GM18502 (cell line): ENCODE data around the gene LRGUK.

Source experiments
- ATAC-seq: cut with Tn5 transposase; IDR thresholded peaks from one replicate; pipeline ENCODE4 v1.9.1; 2021; ENCODE audit warnings: mild to moderate bottlenecking; ENCODE audit not compliant: unreplicated experiment, poor library complexity

The LRGUK gene

DNA sequence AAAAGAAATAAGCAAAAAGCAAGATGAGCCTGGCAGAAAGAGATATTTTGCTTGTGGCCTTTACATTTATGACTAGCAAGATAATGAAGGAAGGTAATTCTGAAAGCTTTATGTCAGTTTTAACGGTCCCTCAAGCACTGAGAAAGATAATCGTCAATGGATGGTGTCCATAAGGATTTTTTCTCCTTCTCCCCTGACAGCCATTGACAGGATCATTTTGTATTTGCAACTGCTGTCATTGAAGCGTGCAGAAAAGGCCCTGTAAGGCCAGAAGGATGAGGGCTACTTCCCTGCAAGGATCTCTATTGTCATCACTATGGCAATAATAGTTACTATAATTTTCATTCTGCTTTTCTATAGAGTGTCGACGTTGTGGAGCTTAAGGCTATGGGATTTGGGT lies 994 bp upstream of the LRGUK start:
- ATAC-seq: no peak

- ATAC-seq: no peak
Measured at GRCh38 chr7:134126596-134126965, 559 bp upstream of the LRGUK start.

DNA sequence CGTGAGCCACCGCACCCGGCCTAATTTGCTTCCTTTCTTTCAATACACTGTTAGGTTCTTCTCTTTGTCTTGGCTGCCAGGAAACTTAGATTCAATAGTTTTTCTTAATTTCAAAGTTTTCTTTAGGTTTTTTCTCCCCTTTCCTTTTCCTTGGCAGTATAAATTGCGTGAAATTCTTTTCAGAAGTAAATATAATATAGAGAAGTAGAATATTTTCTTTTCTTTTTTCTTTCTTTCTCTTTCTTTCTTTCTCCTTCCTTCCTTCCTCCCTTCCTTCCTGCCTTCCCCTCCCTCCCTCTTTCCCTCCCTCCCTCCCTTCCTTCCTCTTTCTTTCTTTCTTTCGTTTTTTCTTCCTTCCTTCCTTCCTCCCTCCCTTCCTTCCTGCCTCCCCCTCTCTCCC lies 1.7 kb downstream of the LRGUK start:
- ATAC-seq: no peak

GRCh38 chr7:134129856-134130523 lies 2.9 kb downstream of the LRGUK start:
- ATAC-seq: no peak

- ATAC-seq: no peak
Measured at GRCh38 chr7:134134004-134134403, 6.9 kb downstream of the LRGUK start.

DNA sequence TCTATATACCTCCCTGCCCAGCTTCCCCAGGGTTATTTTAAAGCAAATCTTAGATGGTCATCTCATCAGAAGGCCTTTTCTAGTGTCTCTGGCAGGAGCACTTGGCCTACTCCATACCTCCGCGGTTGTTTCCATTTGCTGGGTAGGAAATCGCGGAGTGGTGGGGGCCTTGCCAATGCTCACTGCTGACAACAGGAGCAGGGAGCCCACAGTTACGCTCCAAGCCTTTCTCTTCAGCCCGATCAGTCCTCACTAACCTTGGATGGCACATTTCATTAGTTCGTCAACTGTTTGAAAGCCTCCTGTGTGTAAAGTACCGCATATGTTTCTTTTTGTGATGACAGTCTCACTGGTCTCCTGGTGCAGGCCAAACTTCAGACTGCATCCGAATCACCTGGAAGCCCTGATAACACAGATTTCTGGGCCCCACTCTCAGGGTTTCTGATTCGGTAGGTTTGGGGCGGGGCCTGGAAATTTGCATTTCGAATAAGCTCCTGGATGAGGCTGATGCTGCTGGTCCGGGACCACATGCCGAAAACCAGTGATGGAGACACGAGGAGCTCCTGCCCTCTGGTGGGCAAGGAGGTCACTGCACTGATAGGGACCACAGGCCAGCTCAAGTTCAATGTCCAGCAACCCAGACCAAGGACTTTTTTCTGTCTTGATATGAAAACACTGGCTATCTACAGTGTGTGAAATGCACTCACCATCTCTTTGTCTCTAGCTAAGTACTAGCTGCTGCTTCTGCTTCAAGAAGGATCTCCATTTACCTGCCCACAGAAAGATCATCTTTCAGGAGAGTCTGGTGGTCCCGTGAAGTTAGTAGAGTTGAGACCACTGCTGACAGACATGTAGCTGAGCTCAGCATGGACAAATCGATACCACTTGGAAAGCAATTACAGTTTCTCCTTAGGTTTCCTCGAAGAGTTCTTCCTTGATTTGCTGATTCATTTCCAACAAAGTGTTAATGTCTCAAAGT lies 14.0 kb downstream of the LRGUK start:
- peak; percentile 78 for ATAC-seq

- ATAC-seq: no peak
Measured at GRCh38 chr7:134141868-134142264, 14.7 kb downstream of the LRGUK start.

- no peak for ATAC-seq
Measured at GRCh38 chr7:134153493-134154136, 26.5 kb downstream of the LRGUK start.

DNA sequence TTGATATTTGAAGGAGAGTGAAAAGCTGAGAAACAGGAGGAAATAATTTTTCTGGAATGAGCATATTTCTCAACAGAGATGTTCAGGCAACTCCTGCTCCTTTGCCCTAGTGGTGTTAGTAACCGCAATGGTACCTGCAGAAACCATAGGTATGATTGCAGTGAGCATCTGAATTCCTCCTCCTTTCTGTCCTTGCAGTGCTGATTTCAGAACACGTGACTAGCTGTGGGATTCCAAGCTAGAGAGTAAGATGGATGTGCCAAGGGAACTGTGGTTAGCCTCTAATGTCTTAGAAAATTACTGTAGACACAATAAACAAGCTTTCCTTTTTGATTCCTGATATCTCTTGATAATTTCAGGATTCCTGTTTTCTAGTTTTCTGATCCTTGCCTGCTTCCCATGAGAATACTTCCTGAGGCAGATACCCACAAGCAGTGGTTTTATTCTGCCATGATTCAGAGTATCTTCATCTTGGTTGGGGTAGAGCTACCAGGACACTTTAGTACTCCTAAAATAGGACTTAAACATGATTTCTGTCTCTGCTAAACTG lies 27.5 kb downstream of the LRGUK start:
- no peak for ATAC-seq

DNA sequence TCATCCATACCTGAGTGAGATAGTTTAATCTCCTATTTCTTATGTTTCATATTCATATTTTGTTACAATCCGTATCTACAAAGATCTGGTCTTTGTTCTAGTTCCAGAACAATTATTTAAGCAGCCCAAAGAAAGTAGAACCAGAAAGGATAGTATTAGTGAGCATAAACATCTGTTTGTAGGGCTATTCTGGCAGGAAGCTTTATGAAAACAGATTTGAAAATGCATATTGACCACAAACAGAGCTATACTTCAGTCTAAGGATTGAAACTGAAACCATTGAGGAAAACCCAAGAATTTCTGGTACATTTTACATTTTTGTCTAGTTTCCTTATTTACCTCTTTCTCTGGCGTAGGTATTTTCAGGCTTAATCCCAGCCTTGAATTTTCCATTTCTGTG lies 28.1 kb downstream of the LRGUK start:
- ATAC-seq: no peak

DNA sequence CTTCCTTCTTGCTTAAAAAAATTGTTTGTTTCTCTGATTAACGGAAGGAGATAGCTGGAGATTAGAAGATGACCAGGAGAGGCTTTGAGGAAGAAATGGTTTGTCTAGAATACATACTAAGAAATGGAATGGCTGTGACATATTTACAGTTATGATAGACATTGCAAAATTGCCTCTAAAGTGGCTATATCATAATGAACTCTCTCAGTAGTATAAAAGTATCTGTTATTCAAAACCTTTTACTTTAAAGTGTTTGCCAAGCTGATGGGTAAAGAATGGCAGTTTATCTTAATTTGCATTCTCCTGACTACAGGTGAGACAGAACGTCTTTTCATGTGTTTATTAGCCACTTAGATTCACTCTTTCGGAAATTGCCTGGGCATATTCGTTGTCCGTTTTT lies 28.7 kb downstream of the LRGUK start:
- ATAC-seq: no peak

GRCh38 chr7:134165252-134165651 lies 38.1 kb downstream of the LRGUK start:
- no peak for ATAC-seq

DNA sequence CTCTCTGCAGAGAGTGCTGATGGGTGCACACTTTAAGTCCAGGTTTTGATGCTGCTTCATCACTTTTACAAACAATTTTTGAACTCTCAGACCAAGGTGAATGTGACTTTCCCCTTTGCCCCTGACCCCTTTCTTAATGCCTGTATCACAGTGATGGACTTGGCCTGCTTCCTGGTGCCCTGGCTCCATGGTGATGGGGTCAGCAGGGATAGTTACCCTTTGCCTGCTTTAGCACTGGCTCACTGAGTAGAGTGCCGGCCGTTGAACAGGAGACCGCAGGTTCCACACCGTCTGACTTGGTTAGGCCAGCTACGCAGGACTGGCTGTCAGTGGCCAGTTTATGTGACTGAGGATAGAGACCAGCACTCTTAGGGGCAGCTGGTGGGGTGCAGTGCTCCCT lies 40.1 kb downstream of the LRGUK start:
- ATAC-seq: no peak

DNA sequence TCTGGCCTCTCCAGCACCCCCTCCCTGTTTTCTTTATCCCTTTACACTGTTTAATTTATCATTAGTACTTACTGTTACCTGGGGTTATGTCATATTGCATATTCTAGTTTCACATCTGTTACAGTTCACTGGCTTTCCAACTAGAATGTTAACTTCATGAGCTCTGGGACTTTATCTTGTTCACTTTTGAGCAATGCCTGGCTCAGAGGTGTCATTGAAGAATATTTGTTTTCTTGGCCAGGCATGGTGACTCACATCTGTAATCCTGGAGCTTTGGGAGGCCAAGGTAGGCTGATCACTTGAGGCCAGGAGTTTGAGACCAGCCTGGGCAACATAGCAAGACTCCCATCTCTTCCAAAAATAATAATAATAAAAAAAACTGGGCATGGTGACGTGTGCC lies 40.7 kb downstream of the LRGUK start:
- ATAC-seq: no peak

GRCh38 chr7:134174795-134175261 lies 47.7 kb downstream of the LRGUK start:
- ATAC-seq: peak; percentile 95

- ATAC-seq: no peak
Measured at GRCh38 chr7:134175334-134176036, 48.3 kb downstream of the LRGUK start.

DNA sequence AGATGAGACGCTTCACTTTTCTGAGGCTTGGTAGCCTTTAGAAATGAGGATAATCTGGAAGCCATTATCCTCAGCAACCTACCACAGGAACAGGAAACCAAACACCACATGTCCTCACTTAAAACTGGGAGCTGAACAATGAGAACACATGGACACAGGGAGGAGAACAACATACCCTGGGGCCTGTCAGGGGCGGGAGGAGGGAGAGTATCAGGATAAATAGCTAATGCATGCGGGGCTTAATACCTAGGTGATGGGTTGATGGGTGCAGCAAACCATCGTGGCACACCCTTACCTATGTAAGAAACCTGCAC lies 48.9 kb downstream of the LRGUK start:
- no peak for ATAC-seq

DNA sequence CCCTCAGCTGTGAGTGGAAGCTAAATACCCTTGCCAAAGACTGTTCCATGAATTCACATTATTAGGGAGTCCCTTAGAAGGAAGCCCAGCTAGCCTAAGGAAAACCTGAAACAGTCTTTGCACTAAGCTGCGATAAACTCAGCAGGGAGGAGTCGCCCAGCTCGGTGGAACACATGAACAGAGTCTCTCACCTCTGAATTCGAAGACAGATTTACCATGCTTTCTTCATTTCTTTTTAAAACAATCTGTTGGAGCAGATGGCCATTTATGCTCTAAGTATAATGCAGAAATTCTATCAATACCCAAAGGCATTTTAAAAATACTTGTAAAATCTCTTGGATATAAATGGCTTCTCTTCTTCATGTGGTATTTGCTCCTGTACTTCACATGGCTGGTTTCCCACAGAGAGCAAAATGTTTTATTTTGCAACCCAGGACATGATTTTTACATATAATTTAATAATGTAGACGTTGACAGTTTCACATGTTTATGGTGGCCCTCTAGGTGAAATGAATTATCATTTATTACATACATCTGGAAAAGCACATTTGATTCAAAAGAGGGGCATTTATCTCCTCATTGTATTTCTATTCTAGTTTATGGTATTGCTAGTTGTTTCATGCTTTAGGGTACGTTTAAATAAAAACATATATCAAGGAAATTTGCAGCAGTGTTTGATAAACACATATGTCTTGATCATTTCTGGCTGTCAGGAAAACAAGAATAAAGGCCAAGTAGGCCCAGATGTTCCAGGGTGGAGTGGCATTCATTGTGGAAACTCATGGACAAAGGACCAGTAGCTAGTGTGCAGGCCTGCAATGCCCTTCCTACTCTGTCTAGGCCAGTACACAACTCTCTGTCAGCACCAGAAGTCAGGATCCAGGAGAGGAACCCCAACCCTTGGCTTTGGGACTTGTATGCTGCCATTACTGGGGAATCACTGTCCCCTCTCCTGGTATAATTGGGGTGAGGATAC lies 52.2 kb downstream of the LRGUK start:
- ATAC-seq: no peak

DNA sequence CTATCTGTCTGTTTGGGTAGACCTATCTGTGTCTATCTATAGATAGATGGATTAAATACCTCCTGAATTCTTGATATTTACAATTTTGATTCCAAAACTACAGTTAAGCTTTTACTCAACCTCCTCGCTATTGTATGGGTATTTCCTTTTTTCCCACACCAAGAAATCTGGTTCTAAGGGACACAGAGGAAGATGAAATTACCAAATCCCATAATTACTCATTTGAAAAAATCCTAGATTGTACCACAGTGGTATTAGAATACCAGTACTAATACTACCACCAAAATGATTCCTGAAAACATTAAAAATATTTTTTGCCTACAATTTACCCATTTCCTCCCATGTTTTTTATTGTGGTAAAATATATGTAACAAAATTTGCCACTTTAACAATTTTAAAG lies 53.2 kb downstream of the LRGUK start:
- ATAC-seq: no peak
